Naive thymus-derived CD8-positive, alpha-beta T cell (primary cell): ENCODE data around the gene SAP130. TPM values are rescaled to one million over a fixed set of nuclear protein-coding genes. Genes with fewer than 3 reads are reported as not detected.

Experiments used
- ATAC-seq, 2 donors: fragments of 150-1000 bp; cut with Tn5 transposase in 1 of 2; sonication (Bioruptor Pico), chemical (Tn5 transposase) in 1 of 2; 1 replicate in 1 of 2; 2 replicates in 1 of 2; pipeline ENCODE4 v1.10.0; 2021; ENCODE audit warnings: mild to moderate bottlenecking in 2 of 2, moderate library complexity in 2 of 2
- POLR2A ChIA-PET: fragments of 350-600 bp; sonication (Branson Sonifier 250); formaldehyde crosslinking; loops from one replicate; lab custom pipeline; 2021; ENCODE audit warnings: antibody characterized with exemption; lab: Charles Lee
- DNase-seq, 10 donors: peaks; one replicate each; pipeline versions ENCODE4 v3.0.0 to v3.0.0-alpha.2; 2020 to 2022
- H3K27ac Mint-ChIP-seq, 10 donors: one replicate each; pipeline ENCODE4 v1.8.0; 2020 to 2022; ENCODE audit warnings: mild to moderate bottlenecking in 10 of 10, mixed read lengths in 10 of 10, moderate library complexity in 4 of 10, inconsistent platforms in 1 of 10
- H3K27me3 Mint-ChIP-seq, 5 donors: one replicate each; pipeline ENCODE4 v1.8.0; 2021 to 2022; ENCODE audit warnings: mixed read lengths in 5 of 5
- H3K36me3 Mint-ChIP-seq, 3 donors: one replicate each; pipeline ENCODE4 v1.8.0; 2020 to 2022; ENCODE audit warnings: mixed read lengths in 3 of 3, mild to moderate bottlenecking in 2 of 3, inconsistent platforms in 1 of 3
- H3K4me1 Mint-ChIP-seq, 4 donors: one replicate each; pipeline ENCODE4 v1.8.0; 2021 to 2022; ENCODE audit warnings: mixed read lengths in 4 of 4
- H3K4me3 Mint-ChIP-seq, 10 donors: one replicate each; pipeline ENCODE4 v1.8.0; 2020 to 2022; ENCODE audit warnings: mild to moderate bottlenecking in 10 of 10, mixed read lengths in 10 of 10, moderate library complexity in 6 of 10, inconsistent platforms in 1 of 10
- H3K9me3 Mint-ChIP-seq, 9 donors: one replicate each; pipeline ENCODE4 v1.8.0; 2020 to 2022; ENCODE audit warnings: mixed read lengths in 9 of 9, mild to moderate bottlenecking in 3 of 9, inconsistent platforms in 1 of 9, moderate library complexity in 1 of 9
- polyA plus RNA-seq, 3 donors: library from polyadenylated mRNA; unstranded; fragments of 300-500 nt; fragmentation: Illumina TruSeq; gene quantifications; one replicate each; pipeline ENCODE4 v1.2.3, GENCODE V29; 2021
- total RNA-seq, 8 experiments: library from RNA in 2 of 8; stranded (reverse) in 2 of 8; gene quantifications; one replicate each; pipeline ENCODE4 v1.2.3 and lab custom pipeline; 2021 to 2026

The SAP130 gene
- total and polyA plus RNA-seq, 5 experiments from 2014 or later = 5.4 to 31.2 (median 12.1) TPM

GRCh38 chr2:127969446-127969845 is 58.4 kb downstream of the SAP130 start:
- Mint-ChIP-seq H3K27ac (no peak overlapping the region), H3K36me3 (peaks cover 6 to 83% (median 39%) of the 10 kb centered on the region in 3 donors), H3K9me3 (peaks cover 0 to 2% (median 0%) of the 10 kb centered on the region in 9 donors), H3K4me3 (no peak overlapping the region), H3K4me1 (peaks cover 0 to 2% (median under 1%) of the 10 kb centered on the region in 4 donors), H3K27me3 (no peaks in the 10 kb centered on the region)
- DNase-seq (no peak), ATAC-seq (no peak)
- POLR2A ChIA-PET = no interaction called here

- peaks cover 2 to 82% (median 38%) of the 10 kb centered on the region in 3 donors for H3K36me3 Mint-ChIP-seq
- H3K27me3 Mint-ChIP-seq = no peaks in the 10 kb centered on the region
- DNase-seq (no peak), ATAC-seq (no peak)
- peaks cover 0 to 2% (median 0%) of the 10 kb centered on the region in 4 donors for H3K4me1 Mint-ChIP-seq
- H3K4me3 Mint-ChIP-seq = no peak overlapping the region
- POLR2A ChIA-PET = interaction anchor here (0.7 kb wide), 1 partner anchor 48 kb away, joined by 5 read pairs; no protein-coding TSS in a partner anchor
- H3K27ac Mint-ChIP-seq = peak overlapping the region in 1 of 10 donors; percentile 52
- peaks cover 0 to 2% (median 0%) of the 10 kb centered on the region in 9 donors for H3K9me3 Mint-ChIP-seq
These were observed 59.1 kb downstream of the SAP130 start for GRCh38 chr2:127968610-127969339.

- H3K4me3 Mint-ChIP-seq = no peak overlapping the region
- POLR2A ChIA-PET = interaction anchor here (0.6 kb wide), 1 partner anchor 128 kb away, joined by 3 read pairs; no protein-coding TSS in a partner anchor
- no peak overlapping the region for H3K27ac Mint-ChIP-seq
- H3K27me3 Mint-ChIP-seq = no peaks in the 10 kb centered on the region
- DNase-seq = no peak
- no peak for ATAC-seq
- peaks cover 10 to 86% (median 45%) of the 10 kb centered on the region in 3 donors for H3K36me3 Mint-ChIP-seq
- peaks cover 0 to 2% (median 0%) of the 10 kb centered on the region in 9 donors for H3K9me3 Mint-ChIP-seq
- H3K4me1 Mint-ChIP-seq = peaks cover 0 to 2% (median 0%) of the 10 kb centered on the region in 4 donors
These were observed 66.1 kb downstream of the SAP130 start for GRCh38 chr2:127961729-127962128.

- H3K4me3 Mint-ChIP-seq = no peak overlapping the region
- ATAC-seq (no peak), DNase-seq (no peak)
- H3K36me3 Mint-ChIP-seq = peaks cover 9 to 59% (median 22%) of the 10 kb centered on the region in 3 donors
- peaks cover 0 to 6% (median 0%) of the 10 kb centered on the region in 4 donors for H3K4me1 Mint-ChIP-seq
- no peaks in the 10 kb centered on the region for H3K27me3 Mint-ChIP-seq
- no peak overlapping the region for H3K27ac Mint-ChIP-seq
- H3K9me3 Mint-ChIP-seq = no peaks in the 10 kb centered on the region
- POLR2A ChIA-PET = no interaction called here
These were observed 70.6 kb downstream of the SAP130 start for GRCh38 chr2:127957240-127957639.

GRCh38 chr2:127954857-127955256 is 73.0 kb downstream of the SAP130 start:
- no peaks in the 10 kb centered on the region for H3K27me3 Mint-ChIP-seq
- peak overlapping the region in 2 of 10 donors; percentile 53 to 61 for H3K27ac Mint-ChIP-seq
- DNase-seq = no peak

GRCh38 chr2:127953849-127954248 is 74.0 kb downstream of the SAP130 start:
- H3K4me1 Mint-ChIP-seq = peaks cover 0 to 4% (median 2%) of the 10 kb centered on the region in 4 donors
- DNase-seq = no peak

More at GRCh38 chr2:127954857-127955256, 73.0 kb downstream of the SAP130 start:
- Mint-ChIP-seq H3K9me3 (no peaks in the 10 kb centered on the region), H3K4me3 (no peak overlapping the region), H3K4me1 (peaks cover 0 to 6% (median 2%) of the 10 kb centered on the region in 4 donors), H3K36me3 (peaks cover 5 to 49% (median 9%) of the 10 kb centered on the region in 3 donors)
- no peak for ATAC-seq
- POLR2A ChIA-PET = no interaction called here

GRCh38 chr2:127953128-127953718 is 74.6 kb downstream of the SAP130 start:
- no peaks in the 10 kb centered on the region for H3K9me3 Mint-ChIP-seq
- POLR2A ChIA-PET = no interaction called here
- H3K4me3 Mint-ChIP-seq = no peak overlapping the region
- no peaks in the 10 kb centered on the region for H3K27me3 Mint-ChIP-seq
- peaks cover 5 to 51% (median 10%) of the 10 kb centered on the region in 3 donors for H3K36me3 Mint-ChIP-seq
- H3K4me1 Mint-ChIP-seq = peaks cover 0 to 4% (median 2%) of the 10 kb centered on the region in 4 donors
- no peak for DNase-seq
- no peak for ATAC-seq
- no peak overlapping the region for H3K27ac Mint-ChIP-seq

More at GRCh38 chr2:127953849-127954248, 74.0 kb downstream of the SAP130 start:
- peaks cover 5 to 51% (median 12%) of the 10 kb centered on the region in 3 donors for H3K36me3 Mint-ChIP-seq
- H3K4me3 Mint-ChIP-seq = no peak overlapping the region
- H3K9me3 Mint-ChIP-seq = no peaks in the 10 kb centered on the region
- POLR2A ChIA-PET = no interaction called here
- no peaks in the 10 kb centered on the region for H3K27me3 Mint-ChIP-seq
- no peak overlapping the region for H3K27ac Mint-ChIP-seq
- no peak for ATAC-seq

- POLR2A ChIA-PET = interaction anchor here (0.6 kb wide), 1 partner anchor 10 kb away, joined by 3 read pairs; no protein-coding TSS in a partner anchor
- no peaks in the 10 kb centered on the region for H3K9me3 Mint-ChIP-seq
- ATAC-seq (no peak), DNase-seq (no peak)
- peaks cover 5 to 55% (median 14%) of the 10 kb centered on the region in 3 donors for H3K36me3 Mint-ChIP-seq
- no peaks in the 10 kb centered on the region for H3K27me3 Mint-ChIP-seq
- H3K27ac Mint-ChIP-seq = no peak overlapping the region
- no peak overlapping the region for H3K4me3 Mint-ChIP-seq
- peaks cover 0 to 4% (median 2%) of the 10 kb centered on the region in 4 donors for H3K4me1 Mint-ChIP-seq
These were observed 76.8 kb downstream of the SAP130 start for GRCh38 chr2:127951026-127951425.

GRCh38 chr2:127950264-127950663 is 77.6 kb downstream of the SAP130 start:
- Mint-ChIP-seq H3K36me3 (peaks cover 5 to 57% (median 18%) of the 10 kb centered on the region in 3 donors), H3K4me3 (no peak overlapping the region), H3K9me3 (no peaks in the 10 kb centered on the region), H3K27me3 (no peaks in the 10 kb centered on the region), H3K4me1 (peaks cover 0 to 4% (median 2%) of the 10 kb centered on the region in 4 donors), H3K27ac (peak overlapping the region in 2 of 10 donors; percentile 13 to 57)
- ATAC-seq (no peak), DNase-seq (no peak)
- POLR2A ChIA-PET = no interaction called here

GRCh38 chr2:127945281-127945680 is 82.6 kb downstream of the SAP130 start:
- Mint-ChIP-seq H3K4me3 (no peak overlapping the region), H3K27me3 (no peaks in the 10 kb centered on the region), H3K36me3 (peaks cover 5 to 92% (median 40%) of the 10 kb centered on the region in 3 donors), H3K9me3 (no peaks in the 10 kb centered on the region), H3K27ac (peak overlapping the region in 3 of 10 donors; percentile 4 to 63 (median 53)), H3K4me1 (no peaks in the 10 kb centered on the region)
- DNase-seq (no peak), ATAC-seq (no peak)
- POLR2A ChIA-PET = interaction anchor here (0.6 kb wide), 1 partner anchor 47 kb away, joined by 4 read pairs; no protein-coding TSS in a partner anchor

GRCh38 chr2:127943186-127943585 is 84.7 kb downstream of the SAP130 start:
- no peak overlapping the region for H3K4me3 Mint-ChIP-seq
- H3K27me3 Mint-ChIP-seq = no peaks in the 10 kb centered on the region
- DNase-seq = no peak
- no peaks in the 10 kb centered on the region for H3K4me1 Mint-ChIP-seq
- H3K27ac Mint-ChIP-seq = peak overlapping the region in 1 of 10 donors; percentile 23
- no peaks in the 10 kb centered on the region for H3K9me3 Mint-ChIP-seq
- H3K36me3 Mint-ChIP-seq = peaks cover 5 to 71% (median 36%) of the 10 kb centered on the region in 3 donors
- POLR2A ChIA-PET = no interaction called here
- ATAC-seq = no peak

GRCh38 chr2:127942002-127942401 is 85.9 kb downstream of the SAP130 start:
- H3K4me1 Mint-ChIP-seq = no peaks in the 10 kb centered on the region
- no peak overlapping the region for H3K4me3 Mint-ChIP-seq
- H3K27ac Mint-ChIP-seq = peak overlapping the region in 1 of 10 donors; percentile 16
- DNase-seq (no peak), ATAC-seq (no peak)
- no peaks in the 10 kb centered on the region for H3K9me3 Mint-ChIP-seq
- H3K27me3 Mint-ChIP-seq = no peaks in the 10 kb centered on the region
- POLR2A ChIA-PET = no interaction called here
- H3K36me3 Mint-ChIP-seq = peaks cover 5 to 60% (median 31%) of the 10 kb centered on the region in 3 donors

GRCh38 chr2:127941461-127941860 is 86.4 kb downstream of the SAP130 start:
- H3K4me1 Mint-ChIP-seq = no peaks in the 10 kb centered on the region
- H3K36me3 Mint-ChIP-seq = peaks cover 5 to 54% (median 27%) of the 10 kb centered on the region in 3 donors
- no peaks in the 10 kb centered on the region for H3K27me3 Mint-ChIP-seq
- H3K27ac Mint-ChIP-seq = peak overlapping the region in 1 of 10 donors; percentile 24
- POLR2A ChIA-PET = no interaction called here
- no peaks in the 10 kb centered on the region for H3K9me3 Mint-ChIP-seq
- ATAC-seq (no peak), DNase-seq (no peak)
- H3K4me3 Mint-ChIP-seq = no peak overlapping the region
